ENCODE data around the gene RMRP.

The RMRP gene

DNA sequence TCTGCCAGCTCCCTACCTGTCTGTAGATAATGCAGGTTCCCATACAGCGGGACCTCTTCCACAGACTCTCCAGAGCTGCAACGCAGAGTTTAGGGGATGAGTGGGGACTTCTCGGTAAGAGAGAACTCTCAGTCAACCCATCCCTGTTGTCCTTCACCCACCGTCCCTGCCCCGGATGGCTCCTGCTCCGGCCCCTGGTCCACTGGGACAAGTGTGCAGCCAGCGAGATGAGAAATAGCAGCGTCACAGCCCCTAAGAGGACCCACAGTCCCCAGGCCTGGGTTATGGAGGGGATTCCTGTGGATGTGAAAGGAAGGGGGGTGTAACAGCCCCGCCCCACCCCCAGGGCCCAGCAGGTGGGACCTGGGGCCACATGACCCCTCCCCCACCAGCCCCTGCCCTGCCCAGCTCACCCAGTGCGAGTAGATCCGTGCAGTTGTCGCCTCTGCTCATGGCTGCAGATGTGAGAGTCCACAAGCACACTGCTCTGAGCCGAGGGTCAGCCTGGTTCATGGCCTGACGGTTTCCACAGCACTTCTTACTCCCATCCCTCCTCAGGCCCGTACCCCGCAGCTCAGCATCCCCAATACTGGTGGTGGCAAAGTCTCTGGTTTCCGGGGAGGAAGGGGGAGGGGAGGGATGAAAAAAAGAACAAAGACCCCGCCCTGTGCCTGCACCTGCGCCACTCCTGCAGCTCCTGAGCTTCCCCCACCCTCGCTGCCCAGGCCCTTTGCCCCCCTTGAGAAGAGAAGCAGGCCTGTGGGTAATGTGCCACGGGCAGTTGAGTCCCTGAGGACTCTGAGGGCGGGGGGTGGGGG is 7.3 kb downstream of the RMRP start, which contains the start of gene SIT1:
Gene SIT1 (minus strand): TSS at position 591 of the 818 bp plus-strand sequence. CDS start 78 bp downstream, at position 513.
- TF ChIP-seq EZH2phosphoT487 (IDR thresholded peaks at IDR 0.05; ENCODE audit: low read depth) = no peak
- TF ChIP-seq, protein P1, sequence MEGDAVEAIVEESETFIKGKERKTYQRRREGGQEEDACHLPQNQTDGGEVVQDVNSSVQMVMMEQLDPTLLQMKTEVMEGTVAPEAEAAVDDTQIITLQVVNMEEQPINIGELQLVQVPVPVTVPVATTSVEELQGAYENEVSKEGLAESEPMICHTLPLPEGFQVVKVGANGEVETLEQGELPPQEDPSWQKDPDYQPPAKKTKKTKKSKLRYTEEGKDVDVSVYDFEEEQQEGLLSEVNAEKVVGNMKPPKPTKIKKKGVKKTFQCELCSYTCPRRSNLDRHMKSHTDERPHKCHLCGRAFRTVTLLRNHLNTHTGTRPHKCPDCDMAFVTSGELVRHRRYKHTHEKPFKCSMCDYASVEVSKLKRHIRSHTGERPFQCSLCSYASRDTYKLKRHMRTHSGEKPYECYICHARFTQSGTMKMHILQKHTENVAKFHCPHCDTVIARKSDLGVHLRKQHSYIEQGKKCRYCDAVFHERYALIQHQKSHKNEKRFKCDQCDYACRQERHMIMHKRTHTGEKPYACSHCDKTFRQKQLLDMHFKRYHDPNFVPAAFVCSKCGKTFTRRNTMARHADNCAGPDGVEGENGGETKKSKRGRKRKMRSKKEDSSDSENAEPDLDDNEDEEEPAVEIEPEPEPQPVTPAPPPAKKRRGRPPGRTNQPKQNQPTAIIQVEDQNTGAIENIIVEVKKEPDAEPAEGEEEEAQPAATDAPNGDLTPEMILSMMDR (IDR thresholded peaks at IDR 0.05; ENCODE audit: low read depth, low read length) = no peak
- peaks cover 10% of the 10 kb centered on the region for H3K79me2 ChIP-seq (ENCODE audit: low read length)
- H2AFZ ChIP-seq (ENCODE audit: low read depth, low read length) = peak within 1 kb of the TSS; percentile 73

DNA sequence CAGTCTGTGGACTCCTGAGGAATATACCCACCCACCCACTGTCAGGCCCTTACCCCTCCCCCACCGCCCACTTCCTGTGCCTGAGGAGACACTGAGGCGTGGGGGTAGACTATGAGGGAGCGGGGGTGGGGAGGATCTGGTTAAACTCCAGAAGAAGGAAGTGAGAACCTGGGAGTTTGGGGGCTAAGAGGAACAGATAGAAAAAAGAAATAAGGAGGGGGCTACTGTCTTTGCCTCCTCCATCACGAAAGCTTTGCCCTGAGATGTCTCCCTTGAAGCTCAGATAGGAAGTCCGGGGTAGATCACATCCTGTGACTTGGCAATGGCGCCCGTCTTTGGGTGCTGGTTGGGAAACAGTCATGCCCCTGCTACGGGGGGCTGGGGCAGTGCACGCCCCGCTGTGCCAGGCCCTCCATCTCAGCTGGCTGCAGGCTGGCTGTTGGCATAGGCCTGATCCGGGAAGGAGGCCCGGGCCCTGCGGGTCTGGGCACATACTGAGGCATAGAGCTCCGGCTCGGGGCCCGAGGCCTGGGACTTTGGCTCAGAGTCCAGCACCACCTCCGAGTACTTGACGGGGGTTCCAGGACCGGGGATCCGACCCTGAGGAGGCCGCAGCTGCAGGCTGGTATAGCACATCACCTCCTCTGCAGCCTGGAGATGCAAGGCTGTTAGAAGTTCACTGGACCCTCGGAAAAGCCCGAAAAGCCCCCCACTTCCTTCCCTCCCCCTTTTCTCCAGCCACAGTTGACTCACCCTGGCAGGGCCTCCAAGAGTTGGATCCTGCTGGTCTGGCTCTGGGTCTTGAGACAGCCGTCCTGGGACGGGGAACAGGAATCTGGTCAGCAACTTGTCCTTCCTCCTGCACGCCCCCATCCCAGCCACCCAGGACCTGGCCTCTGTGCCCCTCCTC is 8.1 kb downstream of the RMRP start:
- Histone ChIP-seq H3K36me3 (replicated peaks; ENCODE audit: low read depth, low read length) (no peaks in the 10 kb centered on the region), H3K4me3 (ENCODE audit: low read length) (peak overlapping the region; percentile 88), H4K20me1 (ENCODE audit: insufficient read depth, low read length) (no peaks in the 10 kb centered on the region), H3K4me1 (ENCODE audit: low read length) (peaks cover 59% of the 10 kb centered on the region), H3K4me2 (ENCODE audit: low read length) (peak overlapping the region; percentile 99), H3K27me3 (ENCODE audit: low read depth, low read length) (no peaks in the 10 kb centered on the region), H2AFZ (ENCODE audit: low read depth, low read length) (peak overlapping the region; percentile 73), H3K27ac (ENCODE audit: low read length) (peak overlapping the region; percentile 66), H3K9me3 (ENCODE audit: insufficient read depth, low read length) (no peaks in the 10 kb centered on the region), H3K79me2 (ENCODE audit: low read length) (peaks cover 10% of the 10 kb centered on the region), H3K9ac (ENCODE audit: low read length) (peak overlapping the region; percentile 89)
- TF ChIP-seq, protein P1 (IDR thresholded peaks at IDR 0.05; ENCODE audit: low read depth, low read length) = no peak
- TF ChIP-seq EZH2phosphoT487 (IDR thresholded peaks at IDR 0.05; ENCODE audit: low read depth) = no peak

More for the DNA sequence above, 7.3 kb downstream of the RMRP start, which contains the start of gene SIT1:
- Histone ChIP-seq H3K36me3 (replicated peaks; ENCODE audit: low read depth, low read length) (no peaks in the 10 kb centered on the region), H3K27ac (ENCODE audit: low read length) (peak within 1 kb of the TSS; percentile 66), H3K4me1 (ENCODE audit: low read length) (peaks cover 58% of the 10 kb centered on the region), H3K27me3 (ENCODE audit: low read depth, low read length) (no peaks in the 10 kb centered on the region), H3K9me3 (ENCODE audit: insufficient read depth, low read length) (no peaks in the 10 kb centered on the region), H3K9ac (ENCODE audit: low read length) (peak within 1 kb of the TSS; percentile 89), H3K4me3 (ENCODE audit: low read length) (peak within 1 kb of the TSS; percentile 88), H4K20me1 (ENCODE audit: insufficient read depth, low read length) (no peaks in the 10 kb centered on the region), H3K4me2 (ENCODE audit: low read length) (peak within 1 kb of the TSS; percentile 99)

DNA sequence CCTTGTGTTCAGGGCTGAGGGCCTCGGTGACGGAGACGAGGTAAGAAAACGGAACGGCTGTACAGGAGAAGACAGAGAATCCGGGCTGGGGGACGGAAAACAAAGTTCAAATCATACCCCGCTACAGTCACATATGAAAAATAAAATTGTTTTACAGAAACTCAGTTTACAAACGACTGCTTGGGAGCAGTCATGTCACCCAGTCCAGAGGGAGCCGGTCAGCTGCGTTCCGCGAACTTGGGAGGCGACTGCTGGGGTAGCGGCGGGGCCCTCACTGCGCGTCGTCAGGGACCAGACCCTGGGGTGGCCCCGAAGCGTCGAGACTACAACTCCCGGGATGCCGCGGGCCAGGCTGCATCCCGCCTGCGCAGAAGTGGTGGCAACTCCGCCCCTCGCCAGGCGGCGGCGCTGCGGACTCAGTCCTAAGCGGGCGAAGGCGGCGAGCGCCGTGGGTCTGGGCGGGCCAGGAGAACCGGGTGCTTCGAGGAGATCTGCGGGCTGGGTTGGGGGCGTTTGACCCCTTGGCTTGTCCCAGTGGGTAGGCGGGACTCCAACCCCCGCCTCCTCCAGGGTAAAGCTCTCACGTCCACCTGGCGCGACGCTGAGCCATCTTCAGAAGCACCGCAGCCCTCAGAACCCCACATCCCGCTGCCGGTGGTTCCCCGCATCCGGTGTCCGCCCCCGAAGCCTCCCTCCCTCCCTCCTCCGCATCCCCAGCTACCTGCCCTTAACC is 11.1 kb downstream of the RMRP start:
- Histone ChIP-seq H3K4me2 (ENCODE audit: low read length) (peak overlapping the region; percentile 96), H3K27ac (ENCODE audit: low read length) (peak overlapping the region; percentile 35), H3K4me1 (ENCODE audit: low read length) (peaks cover 50% of the 10 kb centered on the region)

More for the DNA sequence above, 11.1 kb downstream of the RMRP start:
- peaks cover 10% of the 10 kb centered on the region for H3K79me2 ChIP-seq (ENCODE audit: low read length)
- H3K36me3 ChIP-seq (replicated peaks; ENCODE audit: low read depth, low read length) = peaks cover 3% of the 10 kb centered on the region
- no peaks in the 10 kb centered on the region for H3K27me3 ChIP-seq (ENCODE audit: low read depth, low read length)
- peak overlapping the region; percentile 79 for H2AFZ ChIP-seq (ENCODE audit: low read depth, low read length)
- H3K4me3 ChIP-seq (ENCODE audit: low read length) = peak overlapping the region; percentile 83
- H3K9ac ChIP-seq (ENCODE audit: low read length) = peak overlapping the region; percentile 72
- TF ChIP-seq EZH2phosphoT487 (IDR thresholded peaks at IDR 0.05; ENCODE audit: low read depth) = no peak
- TF ChIP-seq, protein P1 (IDR thresholded peaks at IDR 0.05; ENCODE audit: low read depth, low read length) = peak; percentile 75
- H3K9me3 ChIP-seq (ENCODE audit: insufficient read depth, low read length) = no peaks in the 10 kb centered on the region
- H4K20me1 ChIP-seq (ENCODE audit: insufficient read depth, low read length) = no peaks in the 10 kb centered on the region

Data from OCI-LY3 (cell line).